Endothelial cell of hepatic sinusoid (primary cell): ENCODE data around the gene NDUFB2.

Experiments used
- in situ Hi-C: cut with HindIII; loops from 2 replicates; pipeline ENCODE4 v1.10.0; 2017; ENCODE audit warnings: low sequenced_read_pairs

NDUFB2 gene

GRCh38 chr7:140732416-140732815, 35.9 kb downstream of the NDUFB2 start:
- in situ Hi-C loops: no loop called here

DNA sequence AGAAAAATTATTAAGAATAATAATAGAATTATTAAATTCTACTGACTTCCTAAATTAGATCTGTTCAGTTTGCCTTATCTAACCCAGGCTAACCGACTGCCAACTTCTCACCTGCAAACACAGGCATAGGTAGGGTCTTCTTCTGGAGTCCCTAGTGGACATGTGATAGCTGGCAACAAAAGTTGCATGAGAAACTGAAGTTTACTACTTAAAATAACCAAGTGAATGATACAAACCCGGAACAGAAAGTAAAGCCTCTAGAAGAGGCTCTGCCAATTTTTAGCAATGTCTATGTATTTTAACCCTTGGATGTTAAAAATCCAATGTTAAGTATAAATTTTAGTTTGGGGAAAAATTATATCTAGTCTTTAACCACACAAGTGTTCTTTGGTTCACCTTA, 37.6 kb downstream of the NDUFB2 start:
- in situ Hi-C loops: no loop called here

- in situ Hi-C loops: no loop called here
These were observed 38.2 kb downstream of the NDUFB2 start for GRCh38 chr7:140734729-140735128.

DNA sequence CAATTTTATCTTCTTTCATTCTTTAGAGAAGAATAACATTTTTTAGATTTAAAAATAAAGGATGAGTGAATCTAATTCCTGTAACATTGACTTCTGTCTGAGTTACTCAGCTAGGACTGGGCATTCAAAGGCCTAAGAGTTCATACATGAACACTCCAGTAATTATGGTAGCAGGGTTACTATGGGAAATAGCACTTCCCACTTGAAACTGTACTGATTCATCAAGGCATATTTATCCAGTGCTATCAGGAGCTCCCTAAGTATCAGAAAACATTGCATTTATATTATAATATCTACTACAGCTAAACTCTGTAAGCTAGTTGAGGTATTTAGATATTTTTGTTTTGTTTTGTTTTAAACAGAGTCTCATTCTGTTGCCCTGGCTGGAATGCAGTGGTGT, 41.8 kb downstream of the NDUFB2 start:
- in situ Hi-C loops: no loop called here

DNA sequence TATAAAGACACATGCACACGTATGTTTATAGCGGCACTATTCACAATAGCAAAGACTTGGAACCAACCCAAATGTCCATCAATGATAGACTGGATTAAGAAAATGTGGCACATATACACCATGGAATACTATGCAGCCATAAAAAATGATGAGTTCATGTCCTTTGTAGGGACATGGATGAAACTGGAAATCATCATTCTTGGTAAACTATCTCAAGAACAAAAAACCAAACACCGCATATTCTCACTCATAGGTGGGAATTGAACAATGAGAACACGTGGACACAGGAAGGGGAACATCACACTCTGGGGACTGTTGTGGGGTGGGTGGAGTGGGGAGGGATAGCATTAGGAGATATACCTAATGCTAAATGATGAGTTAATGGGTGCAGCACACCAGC, 46.7 kb downstream of the NDUFB2 start:
- in situ Hi-C loops: loop anchor here (5.0 kb wide), 1 partner anchor 74 kb away; no protein-coding TSS in a partner anchor

DNA sequence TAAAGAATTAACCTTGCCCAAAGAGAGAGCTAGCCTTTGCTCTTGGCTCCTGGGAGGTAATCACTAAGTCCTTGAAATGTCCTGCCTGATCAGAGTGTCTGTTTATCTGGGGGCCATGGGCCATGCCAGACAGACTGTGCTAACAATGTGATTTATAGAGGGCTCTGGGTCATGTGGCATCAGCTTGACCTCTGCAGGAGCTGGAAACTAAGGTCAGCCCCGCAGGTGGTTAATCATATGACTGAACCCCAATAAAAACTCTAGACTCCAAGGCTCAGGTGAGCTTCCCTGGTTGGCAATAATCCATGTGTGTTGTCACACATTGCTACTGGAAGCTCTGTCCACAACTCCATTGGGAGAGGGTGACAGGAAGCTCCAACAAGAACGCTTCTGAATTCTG, 47.5 kb downstream of the NDUFB2 start:
- in situ Hi-C loops: loop anchor here (5.0 kb wide), 1 partner anchor 73 kb away; no protein-coding TSS in a partner anchor

- in situ Hi-C loops: no loop called here
These were observed 49.0 kb downstream of the NDUFB2 start for GRCh38 chr7:140745266-140746058.

DNA sequence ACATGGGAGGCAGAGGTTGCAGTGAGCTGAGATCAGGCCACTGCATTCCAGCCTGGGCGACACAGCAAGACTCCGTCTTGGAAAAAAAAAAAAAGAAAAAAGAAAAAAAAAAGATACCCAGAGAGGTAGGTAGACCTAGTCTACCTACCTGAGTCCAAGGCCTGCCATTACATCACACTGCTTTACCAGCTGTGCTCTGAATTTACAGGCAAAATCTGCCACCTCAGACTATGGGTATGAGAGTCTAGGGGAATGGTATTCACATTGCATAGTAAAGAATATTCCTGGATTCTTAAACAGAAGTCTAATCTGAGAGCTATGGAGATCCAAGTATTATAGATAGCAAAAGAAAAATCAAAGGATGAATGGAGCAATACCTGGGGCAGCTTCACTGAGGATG, 50.2 kb downstream of the NDUFB2 start:
- in situ Hi-C loops: no loop called here

GRCh38 chr7:140752533-140752932, 56.0 kb downstream of the NDUFB2 start:
- in situ Hi-C loops: no loop called here

- in situ Hi-C loops: no loop called here
These were observed 58.0 kb downstream of the NDUFB2 start for GRCh38 chr7:140754506-140754905.
